K562 (cell line): ENCODE measurements around the gene RNF145. TPM values are rescaled to one million over a fixed set of nuclear protein-coding genes. Genes with fewer than 3 reads are reported as not detected.

Experiments used
- BMI1 ChIP-seq: fragments of 150-350 bp; IDR thresholded peaks from 2 replicates; pipeline ENCODE4 v1.6.1; 2014; ENCODE audit warnings: low read length
- BRD9 ChIP-seq: fragments of 450-650 bp; IDR thresholded peaks from 2 replicates; pipeline ENCODE4 v1.6.1; 2018; ENCODE audit warnings: low read depth; ENCODE audit not compliant: partially characterized antibody
- CCNT2 ChIP-seq: IDR thresholded peaks from 2 replicates; pipeline ENCODE4 v1.6.1; 2011; ENCODE audit warnings: borderline replicate concordance, low read depth, mild to moderate bottlenecking, moderate library complexity, mixed read lengths, low read length; ENCODE audit not compliant: insufficient read length; ENCODE audit errors: extremely low read depth
- CHD4 ChIP-seq: fragments of 200-600 bp; sonication (generic); IDR thresholded peaks from 3 replicates; pipeline ENCODE4 v1.6.1; 2012; ENCODE audit warnings: low read depth, mild to moderate bottlenecking, mixed read lengths, low read length, inconsistent platforms; ENCODE audit not compliant: insufficient read depth, insufficient replicate concordance, poor library complexity, severe bottlenecking
- CSDE1 ChIP-seq, 2 experiments: fragments of 450-650 bp; IDR thresholded peaks; 2 replicates each; pipeline ENCODE4 v1.6.1; 2016; ENCODE audit warnings: mild to moderate bottlenecking in 1 of 2
- FOXJ3 ChIP-seq: sonication (generic); formaldehyde crosslinking; IDR thresholded peaks from 2 replicates; pipeline ENCODE4 v1.4.0; 2020; ENCODE audit warnings: mild to moderate bottlenecking, missing genetic modification reagents
- FOXK2 ChIP-seq, 2 experiments: fragments of 450-650 bp; IDR thresholded peaks in 1 of 2; conservative IDR thresholded peaks in 1 of 2; 2 replicates each; pipeline ENCODE4 v1.6.1; 2016; ENCODE audit warnings: low read depth in 2 of 2, mild to moderate bottlenecking in 1 of 2
- HDAC2 ChIP-seq: fragments of 450-650 bp; IDR thresholded peaks from 2 replicates; pipeline ENCODE4 v1.6.1; 2016; ENCODE audit warnings: mild to moderate bottlenecking
- MLLT1 ChIP-seq, 2 experiments: fragments of 450-650 bp; IDR thresholded peaks; 2 replicates each; pipeline ENCODE4 v1.6.1; 2016
- NFYB ChIP-seq: IDR thresholded peaks from 2 replicates; pipeline ENCODE4 v1.6.1; 2011; ENCODE audit warnings: mild to moderate bottlenecking, moderate library complexity; ENCODE audit not compliant: insufficient read length; ENCODE audit errors: extremely low read depth
- POLR2A ChIP-seq: fragments of 450-650 bp; conservative IDR thresholded peaks from 2 replicates; pipeline ENCODE4 v1.6.1; 2016
- SIRT6 ChIP-seq: IDR thresholded peaks from one replicate; pipeline ENCODE4 v1.6.1; 2012; ENCODE audit warnings: low read depth, mild to moderate bottlenecking, control low read depth, inconsistent platforms, low read length, moderate library complexity
- TAL1 ChIP-seq: fragments of 450-650 bp; IDR thresholded peaks from 2 replicates; pipeline ENCODE4 v1.6.1; 2016; ENCODE audit warnings: mild to moderate bottlenecking
- ZBTB2 ChIP-seq: fragments of 450-650 bp; IDR thresholded peaks from 2 replicates; pipeline ENCODE4 v1.6.1; 2016; ENCODE audit warnings: antibody characterized with exemption
- ZNF589 ChIP-seq: fragments of 200-800 bp; sonication (Bioruptor generic); IDR thresholded peaks from 2 replicates; pipeline ENCODE4 v1.6.1; 2016; ENCODE audit warnings: low read depth, missing genetic modification characterization, missing compliant biosample characterization
- polyA plus RNA-seq, 8 experiments: library from polyadenylated mRNA; depleted of rRNA in 4 of 8; stranded (reverse) in 5 of 8; unstranded in 3 of 8; fragments of >200 nt; fragmentation: Nextera tagmentation in 2 of 8; fragmentation: Illumina TruSeq in 1 of 8; extraction: Ambion mirVana in 2 of 8; extraction: Trizol in 1 of 8; gene quantifications; 2 replicates each; pipeline versions ENCODE4 v1.2.1 to v1.2.3, GENCODE V29; 2011 to 2014; ENCODE audit warnings: inconsistent platforms in 1 of 8, missing spikeins in 1 of 8
- total RNA-seq, 7 experiments: library from RNA; depleted of rRNA in 6 of 7; stranded (reverse); fragments of >200 nt in 6 of 7; fragmentation: Illumina TruSeq in 2 of 7; extraction: Trizol in 2 of 7; gene quantifications; 2 replicates each; pipeline versions ENCODE4 v1.2.1 to v1.2.3, GENCODE V29; 2011 to 2021; ENCODE audit warnings: low replicate concordance in 1 of 7
- TF ChIP-seq, protein P1 (sequence below): fragments of 250-450 bp; sonication (Bioruptor Pico); IDR thresholded peaks from 2 replicates; pipeline ENCODE4 v1.5.1; 2021; ENCODE audit warnings: mild to moderate bottlenecking
- TF ChIP-seq, protein P2 (sequence below): sonication (generic); formaldehyde crosslinking; IDR thresholded peaks from 2 replicates; pipeline ENCODE4 v1.8.0; 2023; ENCODE audit warnings: missing genetic modification reagents, mild to moderate bottlenecking, borderline replicate concordance

RNF145 gene
- total and polyA plus RNA-seq, 9 of the 15 experiments (the other 6 are each of a cell fraction or from before 2014, with no cell fraction given): 13.6 to 40.7 (median 25.4) TPM

DNA sequence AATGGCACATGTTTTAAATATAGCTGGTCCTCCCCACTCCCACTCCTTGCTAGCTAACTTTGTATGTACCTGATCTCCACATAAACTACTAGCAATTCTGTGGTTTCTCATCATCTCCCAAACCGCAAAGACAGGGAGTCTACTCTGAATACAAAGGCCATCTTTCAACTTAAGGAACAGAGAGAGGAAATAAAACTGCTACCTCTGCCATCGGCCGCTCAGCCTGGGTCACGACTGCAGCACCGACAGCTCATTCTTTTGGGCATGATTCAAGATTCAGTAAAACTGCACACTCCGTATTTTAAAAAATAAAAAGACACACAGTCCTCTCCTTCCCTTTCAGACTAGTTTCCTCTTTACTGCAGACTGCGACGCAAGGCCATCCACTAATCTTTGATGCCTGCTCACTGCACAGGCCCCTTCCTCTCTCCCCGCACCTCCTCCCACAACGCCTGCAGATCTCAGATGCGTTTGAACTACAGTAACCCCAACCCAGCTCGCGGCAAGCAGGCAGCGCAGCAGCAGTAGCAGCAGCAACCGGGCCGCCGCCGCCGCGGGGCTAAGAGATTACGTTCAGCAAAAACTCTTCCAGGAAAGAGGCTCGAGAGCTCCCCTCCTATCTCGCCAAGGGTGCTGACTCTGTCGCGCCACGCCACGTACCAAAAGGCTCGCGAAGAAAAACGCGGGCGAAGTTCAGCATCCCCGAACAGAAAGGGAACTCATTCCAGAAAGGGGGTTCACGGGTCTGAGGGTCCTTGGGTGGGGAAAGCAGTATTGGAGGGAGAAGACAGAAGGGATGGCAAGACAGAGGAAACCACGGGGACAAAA, 1.5 kb downstream of the RNF145 start (continued):
- TF ChIP-seq, protein P1, sequence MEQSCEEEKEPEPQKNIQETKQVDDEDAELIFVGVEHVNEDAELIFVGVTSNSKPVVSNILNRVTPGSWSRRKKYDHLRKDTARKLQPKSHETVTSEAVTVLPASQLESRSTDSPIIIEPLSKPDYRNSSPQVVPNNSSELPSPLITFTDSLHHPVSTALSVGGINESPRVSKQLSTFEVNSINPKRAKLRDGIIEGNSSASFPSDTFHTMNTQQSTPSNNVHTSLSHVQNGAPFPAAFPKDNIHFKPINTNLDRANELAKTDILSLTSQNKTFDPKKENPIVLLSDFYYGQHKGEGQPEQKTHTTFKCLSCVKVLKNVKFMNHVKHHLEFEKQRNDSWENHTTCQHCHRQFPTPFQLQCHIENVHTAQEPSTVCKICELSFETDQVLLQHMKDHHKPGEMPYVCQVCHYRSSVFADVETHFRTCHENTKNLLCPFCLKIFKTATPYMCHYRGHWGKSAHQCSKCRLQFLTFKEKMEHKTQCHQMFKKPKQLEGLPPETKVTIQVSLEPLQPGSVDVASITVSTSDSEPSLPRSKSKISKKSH: no peak
- TF ChIP-seq MLLT1 (IDR thresholded peaks at IDR 0.05): peak; percentile 50 to 93; a peak in 3 of 4 replicates
- 0 out of 2 replicates have a peak, but pooled peaks have one; percentile 34 for TF ChIP-seq ZNF589 (CRISPR knock-in tag)
- 0 out of 4 replicates have a peak, but pooled peaks of 1 of the 2 experiments have one; percentile 16 for TF ChIP-seq FOXK2 (conservative IDR thresholded peaks at IDR 0.05 in 1 of 2, IDR thresholded peaks at IDR 0.05 in 1 of 2; ENCODE audit: low read depth in 2 of 2)
- TF ChIP-seq TAL1: peak; percentile 75
- TF ChIP-seq NFYB: no peak
- TF ChIP-seq CCNT2: peak; percentile 80
- no peak for TF ChIP-seq CSDE1 (IDR thresholded peaks at IDR 0.05)
- no peak for TF ChIP-seq FOXJ3 (CRISPR knock-in tag)
- TF ChIP-seq BMI1: no peak
- TF ChIP-seq CHD4: no peak
- no peak for TF ChIP-seq SIRT6
- TF ChIP-seq POLR2A: peak; percentile 79
- TF ChIP-seq, protein P2, sequence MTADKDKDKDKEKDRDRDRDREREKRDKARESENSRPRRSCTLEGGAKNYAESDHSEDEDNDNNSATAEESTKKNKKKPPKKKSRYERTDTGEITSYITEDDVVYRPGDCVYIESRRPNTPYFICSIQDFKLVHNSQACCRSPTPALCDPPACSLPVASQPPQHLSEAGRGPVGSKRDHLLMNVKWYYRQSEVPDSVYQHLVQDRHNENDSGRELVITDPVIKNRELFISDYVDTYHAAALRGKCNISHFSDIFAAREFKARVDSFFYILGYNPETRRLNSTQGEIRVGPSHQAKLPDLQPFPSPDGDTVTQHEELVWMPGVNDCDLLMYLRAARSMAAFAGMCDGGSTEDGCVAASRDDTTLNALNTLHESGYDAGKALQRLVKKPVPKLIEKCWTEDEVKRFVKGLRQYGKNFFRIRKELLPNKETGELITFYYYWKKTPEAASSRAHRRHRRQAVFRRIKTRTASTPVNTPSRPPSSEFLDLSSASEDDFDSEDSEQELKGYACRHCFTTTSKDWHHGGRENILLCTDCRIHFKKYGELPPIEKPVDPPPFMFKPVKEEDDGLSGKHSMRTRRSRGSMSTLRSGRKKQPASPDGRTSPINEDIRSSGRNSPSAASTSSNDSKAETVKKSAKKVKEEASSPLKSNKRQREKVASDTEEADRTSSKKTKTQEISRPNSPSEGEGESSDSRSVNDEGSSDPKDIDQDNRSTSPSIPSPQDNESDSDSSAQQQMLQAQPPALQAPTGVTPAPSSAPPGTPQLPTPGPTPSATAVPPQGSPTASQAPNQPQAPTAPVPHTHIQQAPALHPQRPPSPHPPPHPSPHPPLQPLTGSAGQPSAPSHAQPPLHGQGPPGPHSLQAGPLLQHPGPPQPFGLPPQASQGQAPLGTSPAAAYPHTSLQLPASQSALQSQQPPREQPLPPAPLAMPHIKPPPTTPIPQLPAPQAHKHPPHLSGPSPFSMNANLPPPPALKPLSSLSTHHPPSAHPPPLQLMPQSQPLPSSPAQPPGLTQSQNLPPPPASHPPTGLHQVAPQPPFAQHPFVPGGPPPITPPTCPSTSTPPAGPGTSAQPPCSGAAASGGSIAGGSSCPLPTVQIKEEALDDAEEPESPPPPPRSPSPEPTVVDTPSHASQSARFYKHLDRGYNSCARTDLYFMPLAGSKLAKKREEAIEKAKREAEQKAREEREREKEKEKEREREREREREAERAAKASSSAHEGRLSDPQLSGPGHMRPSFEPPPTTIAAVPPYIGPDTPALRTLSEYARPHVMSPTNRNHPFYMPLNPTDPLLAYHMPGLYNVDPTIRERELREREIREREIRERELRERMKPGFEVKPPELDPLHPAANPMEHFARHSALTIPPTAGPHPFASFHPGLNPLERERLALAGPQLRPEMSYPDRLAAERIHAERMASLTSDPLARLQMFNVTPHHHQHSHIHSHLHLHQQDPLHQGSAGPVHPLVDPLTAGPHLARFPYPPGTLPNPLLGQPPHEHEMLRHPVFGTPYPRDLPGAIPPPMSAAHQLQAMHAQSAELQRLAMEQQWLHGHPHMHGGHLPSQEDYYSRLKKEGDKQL (CRISPR knock-in tag): no peak
- TF ChIP-seq HDAC2: peak; percentile 64; the same call in 1 of the 2 replicates
- peak; percentile 22; the same call in 1 of the 2 replicates for TF ChIP-seq ZBTB2
- peak; percentile 28 for TF ChIP-seq BRD9
